IMR-90 (cell line): Measurements from ENCODE around the gene PCOLCE2. TPM values are rescaled to one million over a fixed set of nuclear protein-coding genes. Genes with fewer than 3 reads are reported as not detected.

Source experiments
- ATAC-seq: fragments of 200-7000 bp; cut with Tn5 transposase; 2 replicates; pipeline ENCODE4 v1.9.1; 2020; ENCODE audit warnings: low read depth, mild to moderate bottlenecking, moderate library complexity
- BruUV-seq: library from RNA; stranded (reverse); fragments of 400-500 nt; replicated peaks from 2 replicates; lab custom pipeline; 2021; lab: Mats Ljungman, UMichigan
- CTCF ChIA-PET: fragments of 300-600 bp; formaldehyde crosslinking; extraction: SDS; loops from one replicate; lab custom pipeline; 2021; ENCODE audit warnings: antibody characterized with exemption; lab: Yijun Ruan, JAX
- POLR2A ChIA-PET: fragments of 300-600 bp; sonication (Branson Sonifier 250); formaldehyde crosslinking; loops from one replicate; lab custom pipeline; 2022; ENCODE audit warnings: antibody characterized with exemption; ENCODE audit not compliant: unreplicated experiment; lab: Charles Lee
- DNase-seq: peaks from one replicate; pipeline ENCODE4 v3.0.0; 2013
- H2AFZ ChIP-seq: replicated peaks from 2 replicates; pipeline ENCODE3; 2013; ENCODE audit warnings: low read length, mild to moderate bottlenecking; ENCODE audit not compliant: poor library complexity
- H2AK5ac ChIP-seq: 2 replicates; pipeline ENCODE4 v1.6.1; 2013; ENCODE audit warnings: low read depth, low read length, inconsistent platforms
- H2AK9ac ChIP-seq: replicated peaks from 2 replicates; pipeline ENCODE3; 2013; ENCODE audit warnings: mild to moderate bottlenecking, low read depth, low read length, moderate library complexity; ENCODE audit not compliant: poor library complexity
- H2BK120ac ChIP-seq: 2 replicates; pipeline ENCODE4 v1.6.1; 2013; ENCODE audit warnings: low read depth, low read length, inconsistent platforms
- H2BK15ac ChIP-seq: 3 replicates; pipeline ENCODE4 v1.6.1; 2013; ENCODE audit warnings: low read depth, low read length, inconsistent platforms
- H2BK20ac ChIP-seq: 2 replicates; pipeline ENCODE4 v1.6.1; 2013; ENCODE audit warnings: low read depth, mild to moderate bottlenecking, inconsistent platforms, low read length, moderate library complexity
- H2BK5ac ChIP-seq: 2 replicates; pipeline ENCODE4 v1.6.1; 2013; ENCODE audit warnings: mild to moderate bottlenecking, low read depth, low read length, inconsistent platforms; ENCODE audit not compliant: poor library complexity, severe bottlenecking
- H3K14ac ChIP-seq: replicated peaks from 2 replicates; pipeline ENCODE4 v1.6.1; 2013; ENCODE audit warnings: low read depth, low read length, inconsistent platforms
- H3K18ac ChIP-seq: 2 replicates; pipeline ENCODE4 v1.6.1; 2013; ENCODE audit warnings: low read depth, low read length, control low read depth
- H3K23ac ChIP-seq: 2 replicates; pipeline ENCODE4 v1.6.1; 2013; ENCODE audit warnings: low read depth, low read length, inconsistent platforms
- H3K27ac ChIP-seq: 2 replicates; pipeline ENCODE4 v1.5.1; 2013; ENCODE audit warnings: mild to moderate bottlenecking, control low read depth, low read length; ENCODE audit not compliant: insufficient read depth
- H3K27me3 ChIP-seq: 2 replicates; pipeline ENCODE4 v1.6.1; 2013; ENCODE audit warnings: low read length; ENCODE audit not compliant: control insufficient read depth, insufficient read depth
- H3K36me3 ChIP-seq: 2 replicates; pipeline ENCODE4 v1.6.1; 2013; ENCODE audit warnings: low read length, mixed read lengths; ENCODE audit not compliant: control insufficient read depth, insufficient read depth
- H3K4ac ChIP-seq: 2 replicates; pipeline ENCODE4 v1.6.1; 2013; ENCODE audit warnings: low read depth, low read length, inconsistent platforms
- H3K4me1 ChIP-seq: 2 replicates; pipeline ENCODE4 v1.6.1; 2013; ENCODE audit warnings: low read length, mixed read lengths; ENCODE audit not compliant: control insufficient read depth, insufficient read depth
- H3K4me2 ChIP-seq: 2 replicates; pipeline ENCODE4 v1.6.1; 2013; ENCODE audit warnings: low read depth, mild to moderate bottlenecking, control low read depth, low read length, moderate library complexity
- H3K4me3 ChIP-seq: 2 replicates; pipeline ENCODE4 v1.5.1; 2013; ENCODE audit warnings: low read depth, mild to moderate bottlenecking, control low read depth, low read length, moderate library complexity; ENCODE audit not compliant: insufficient read depth
- H3K56ac ChIP-seq: 2 replicates; pipeline ENCODE4 v1.6.1; 2013; ENCODE audit warnings: low read length, inconsistent platforms; ENCODE audit not compliant: insufficient read depth; ENCODE audit errors: extremely low read depth
- H3K79me1 ChIP-seq, 2 experiments: 2 replicates each; pipeline ENCODE4 v1.6.1; 2013; ENCODE audit warnings: low read length in 2 of 2, inconsistent platforms in 1 of 2, low read depth in 1 of 2
- H3K9ac ChIP-seq: 2 replicates; pipeline ENCODE4 v1.6.1; 2013; ENCODE audit warnings: low read depth, low read length, control low read depth
- H3K9me1 ChIP-seq: 2 replicates; pipeline ENCODE4 v1.6.1; 2013; ENCODE audit warnings: low read length, inconsistent platforms; ENCODE audit not compliant: insufficient read depth
- H3K9me3 ChIP-seq: 2 replicates; pipeline ENCODE4 v1.6.1; 2013; ENCODE audit warnings: low read length; ENCODE audit not compliant: control insufficient read depth, insufficient read depth
- H4K20me1 ChIP-seq: 2 replicates; pipeline ENCODE4 v1.6.1; 2013; ENCODE audit warnings: low read length, inconsistent platforms; ENCODE audit not compliant: insufficient read depth
- H4K5ac ChIP-seq: 2 replicates; pipeline ENCODE4 v1.6.1; 2013; ENCODE audit warnings: mild to moderate bottlenecking, low read depth, low read length, control low read depth
- H4K8ac ChIP-seq, 2 experiments: 2 replicates each; pipeline ENCODE4 v1.6.1; 2013; ENCODE audit warnings: low read depth in 2 of 2, low read length in 2 of 2, control low read depth in 1 of 2, inconsistent platforms in 1 of 2
- H4K91ac ChIP-seq: 2 replicates; pipeline ENCODE4 v1.6.1; 2013; ENCODE audit warnings: low read depth, low read length, inconsistent platforms; ENCODE audit not compliant: insufficient read depth
- BHLHE40 ChIP-seq: fragments of 150-350 bp; IDR thresholded peaks from 2 replicates; pipeline ENCODE4 v1.6.1; 2016; ENCODE audit warnings: mild to moderate bottlenecking, low read depth, low read length
- CEBPB ChIP-seq: IDR thresholded peaks from 2 replicates; pipeline ENCODE4 v1.6.1; 2012; ENCODE audit warnings: low read depth, low read length, improper control_type of control experiment
- CHD1 ChIP-seq: IDR thresholded peaks from 2 replicates; pipeline ENCODE4 v1.6.1; 2012; ENCODE audit warnings: low read depth, low read length, improper control_type of control experiment
- ELK1 ChIP-seq: fragments of 150-350 bp; IDR thresholded peaks from 2 replicates; pipeline ENCODE4 v1.6.1; 2016; ENCODE audit warnings: low read depth, mild to moderate bottlenecking, low read length, moderate library complexity, borderline replicate concordance
- FOS ChIP-seq: fragments of 150-350 bp; IDR thresholded peaks from 2 replicates; pipeline ENCODE4 v1.6.1; 2016; ENCODE audit warnings: low read depth, low read length
- MAFK ChIP-seq: IDR thresholded peaks from 2 replicates; pipeline ENCODE4 v1.6.1; 2012; ENCODE audit warnings: low read depth, low read length, improper control_type of control experiment
- MAZ ChIP-seq: IDR thresholded peaks from 2 replicates; pipeline ENCODE4 v1.6.1; 2012; ENCODE audit warnings: low read depth, mild to moderate bottlenecking, low read length, improper control_type of control experiment, moderate library complexity, borderline replicate concordance
- MXI1 ChIP-seq: IDR thresholded peaks from 2 replicates; pipeline ENCODE4 v1.6.1; 2012; ENCODE audit warnings: low read depth, mild to moderate bottlenecking, low read length, moderate library complexity, borderline replicate concordance
- NFE2L2 ChIP-seq: fragments of 150-350 bp; IDR thresholded peaks from 2 replicates; pipeline ENCODE4 v1.6.1; 2016; ENCODE audit warnings: low read depth, mild to moderate bottlenecking, low read length
- POLR2A ChIP-seq: IDR thresholded peaks from 2 replicates; pipeline ENCODE4 v1.6.1; 2012; ENCODE audit warnings: mild to moderate bottlenecking, low read depth, low read length
- RAD21 ChIP-seq: IDR thresholded peaks from 2 replicates; pipeline ENCODE4 v1.6.1; 2012; ENCODE audit warnings: low read length, improper control_type of control experiment
- RCOR1 ChIP-seq: IDR thresholded peaks from 2 replicates; pipeline ENCODE4 v1.6.1; 2012; ENCODE audit warnings: mild to moderate bottlenecking, low read length, improper control_type of control experiment; ENCODE audit not compliant: insufficient replicate concordance
- RFX5 ChIP-seq: IDR thresholded peaks from 2 replicates; pipeline ENCODE4 v1.8.0; 2012; ENCODE audit warnings: low read depth, mild to moderate bottlenecking, low read length, moderate library complexity
- SMC3 ChIP-seq: fragments of 150-350 bp; IDR thresholded peaks from 2 replicates; pipeline ENCODE4 v1.6.1; 2016; ENCODE audit warnings: low read depth, mild to moderate bottlenecking, antibody characterized with exemption, low read length, moderate library complexity
- USF2 ChIP-seq: fragments of 150-350 bp; IDR thresholded peaks from 2 replicates; pipeline ENCODE4 v1.6.1; 2017; ENCODE audit warnings: mild to moderate bottlenecking, antibody characterized with exemption, low read length, low read depth
- WGBS, 2 experiments: methylation state at CpG; one replicate each; pipeline versions ENCODE4 v1.1.5 to v1.1.7; 2013; ENCODE audit warnings: missing lambda C conversion rate in 2 of 2; ENCODE audit not compliant: insufficient read length in 1 of 2; ENCODE audit errors: extremely low coverage in 2 of 2; 5-methylcytosine and 5-hydroxymethylcytosine counted together
- dilution Hi-C: fragments of 300-500 bp; cut with HindIII; formaldehyde crosslinking; loops from one replicate; pipeline ENCODE4 v1.14.3; 2018; ENCODE audit warnings: low sequenced_read_pairs; ENCODE audit not compliant: unreplicated experiment
- in situ Hi-C: fragments of 300-500 bp; cut with MboI; formaldehyde crosslinking; loops from 3 replicates; pipeline ENCODE4 v1.14.3; 2019; ENCODE audit warnings: low sequenced_read_pairs, inconsistent platforms, mixed read lengths
- intact Hi-C: fragments of 100-400 bp; cut with micrococcal nuclease; formaldehyde crosslinking; loops from 2 replicates; pipeline ENCODE4 v1.10.0; 2022
- polyA plus RNA-seq, 3 experiments: library from polyadenylated mRNA; depleted of rRNA; stranded (reverse); fragments of >200 nt; gene quantifications; 2 replicates each; pipeline ENCODE4 v1.2.3, GENCODE V29; 2012; ENCODE audit warnings: low replicate concordance in 1 of 3
- total RNA-seq: library from RNA; depleted of rRNA; stranded (reverse); fragments of >200 nt; gene quantifications from 2 replicates; pipeline ENCODE4 v1.2.3, GENCODE V29; 2012
- TF ChIP-seq, protein P1 (sequence below): conservative IDR thresholded peaks from 2 replicates; pipeline ENCODE4 v1.5.1; 2012; ENCODE audit warnings: mild to moderate bottlenecking, low read depth, low read length, improper control_type of control experiment

PCOLCE2 gene
- total and polyA plus RNA-seq, 2 of the 4 experiments (the other 2 are of a cell fraction), result 0.50 to 0.54 TPM

- no peak overlapping the region for H2BK120ac ChIP-seq
- no peak overlapping the region for H3K4ac ChIP-seq
- H3K23ac ChIP-seq, result no peak overlapping the region
- H2AK9ac ChIP-seq, result no peak overlapping the region
- no peak overlapping the region for H3K56ac ChIP-seq
- H3K9me1 ChIP-seq, result no peaks in the 10 kb centered on the region
- no peaks in the 10 kb centered on the region for H4K20me1 ChIP-seq
- no peak overlapping the region for H3K4me3 ChIP-seq
- DNase-seq (no peak), ATAC-seq (no peak)
- H3K9ac ChIP-seq, result no peak overlapping the region
- H3K4me1 ChIP-seq, result no peaks in the 10 kb centered on the region
- no peak overlapping the region for H4K5ac ChIP-seq
- no peaks in the 10 kb centered on the region for H3K79me1 ChIP-seq
- H2AK5ac ChIP-seq, result no peak overlapping the region
- dilution Hi-C loops, result no loop called here
- no peak overlapping the region for H3K18ac ChIP-seq
- H2AFZ ChIP-seq, result no peak overlapping the region
- peaks cover 3% of the 10 kb centered on the region for H3K27me3 ChIP-seq
- in situ Hi-C loops, result no loop called here
- H2BK15ac ChIP-seq, result no peak overlapping the region
- no TSS peak for BruUV-seq
- no peak overlapping the region for H3K14ac ChIP-seq
- no CpG with 5 or more reads among the region's 3 CpGs for WGBS, 2 experiments
- H3K4me2 ChIP-seq, result no peak overlapping the region
- ChIA-PET CTCF (no interaction called here), POLR2A (no interaction called here)
- H3K36me3 ChIP-seq, result no peaks in the 10 kb centered on the region
- no peak for TF ChIP-seq CEBPB
- no peak for TF ChIP-seq ELK1
- TF ChIP-seq BHLHE40, result no peak
- TF ChIP-seq CHD1, result no peak
- no peak for TF ChIP-seq MXI1
- TF ChIP-seq RAD21, result no peak
- no peak for TF ChIP-seq USF2
- TF ChIP-seq, protein P1, sequence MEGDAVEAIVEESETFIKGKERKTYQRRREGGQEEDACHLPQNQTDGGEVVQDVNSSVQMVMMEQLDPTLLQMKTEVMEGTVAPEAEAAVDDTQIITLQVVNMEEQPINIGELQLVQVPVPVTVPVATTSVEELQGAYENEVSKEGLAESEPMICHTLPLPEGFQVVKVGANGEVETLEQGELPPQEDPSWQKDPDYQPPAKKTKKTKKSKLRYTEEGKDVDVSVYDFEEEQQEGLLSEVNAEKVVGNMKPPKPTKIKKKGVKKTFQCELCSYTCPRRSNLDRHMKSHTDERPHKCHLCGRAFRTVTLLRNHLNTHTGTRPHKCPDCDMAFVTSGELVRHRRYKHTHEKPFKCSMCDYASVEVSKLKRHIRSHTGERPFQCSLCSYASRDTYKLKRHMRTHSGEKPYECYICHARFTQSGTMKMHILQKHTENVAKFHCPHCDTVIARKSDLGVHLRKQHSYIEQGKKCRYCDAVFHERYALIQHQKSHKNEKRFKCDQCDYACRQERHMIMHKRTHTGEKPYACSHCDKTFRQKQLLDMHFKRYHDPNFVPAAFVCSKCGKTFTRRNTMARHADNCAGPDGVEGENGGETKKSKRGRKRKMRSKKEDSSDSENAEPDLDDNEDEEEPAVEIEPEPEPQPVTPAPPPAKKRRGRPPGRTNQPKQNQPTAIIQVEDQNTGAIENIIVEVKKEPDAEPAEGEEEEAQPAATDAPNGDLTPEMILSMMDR, result no peak
- TF ChIP-seq SMC3, result no peak
- no peak for TF ChIP-seq FOS
- TF ChIP-seq POLR2A, result no peak
- TF ChIP-seq MAZ, result no peak
- no peak for TF ChIP-seq RFX5
- TF ChIP-seq RCOR1, result no peak
- no peak for TF ChIP-seq MAFK
- no peak for TF ChIP-seq NFE2L2
- H3K27ac ChIP-seq, result no peak overlapping the region
- no peak overlapping the region for H4K91ac ChIP-seq
- H2BK20ac ChIP-seq, result no peak overlapping the region
- no peaks in the 10 kb centered on the region for H3K9me3 ChIP-seq
- H2BK5ac ChIP-seq, result no peak overlapping the region
- intact Hi-C loops, result no loop called here
- H4K8ac ChIP-seq, result no peak overlapping the region
These were observed 20.4 kb upstream of the PCOLCE2 start for GRCh38 chr3:142909282-142909681.
